GM23338 (cell line): Measurements from ENCODE around the gene NT5M. TPM values are rescaled to one million over a fixed set of nuclear protein-coding genes. Genes with fewer than 3 reads are reported as not detected.

Experiments
- ATAC-seq: fragments of 200-7000 bp; cut with Tn5 transposase; 3 replicates; pipeline ENCODE4 v1.9.1; 2020
- DNase-seq: peaks from one replicate; pipeline ENCODE4 v3.0.0-alpha.2; 2015; ENCODE audit warnings: low spot score
- H2AFZ ChIP-seq: fragments of 200-600 bp; sonication (generic); 2 replicates; pipeline ENCODE4 v1.8.0; 2016; ENCODE audit warnings: antibody characterized with exemption, mild to moderate bottlenecking, moderate library complexity
- H3F3A ChIP-seq: fragments of 200-600 bp; sonication (generic); replicated peaks from 2 replicates; pipeline ENCODE4 v1.8.0; 2017; ENCODE audit warnings: antibody characterized with exemption, mixed run types, low read depth
- H3K27ac ChIP-seq: fragments of 200-600 bp; sonication (generic); 2 replicates; pipeline ENCODE4 v1.6.1; 2016; ENCODE audit warnings: low read depth
- H3K27me3 ChIP-seq: fragments of 200-600 bp; sonication (generic); 2 replicates; pipeline ENCODE4 v1.8.0; 2016; ENCODE audit warnings: mild to moderate bottlenecking, mixed run types, moderate library complexity; ENCODE audit not compliant: insufficient read depth
- H3K36me3 ChIP-seq: fragments of 200-600 bp; sonication (generic); 2 replicates; pipeline ENCODE4 v1.8.0; 2016; ENCODE audit warnings: mild to moderate bottlenecking; ENCODE audit not compliant: insufficient read depth
- H3K4me1 ChIP-seq: fragments of 200-600 bp; sonication (generic); 2 replicates; pipeline ENCODE4 v1.8.0; 2016; ENCODE audit warnings: mild to moderate bottlenecking, moderate library complexity; ENCODE audit not compliant: insufficient read depth
- H3K4me2 ChIP-seq: fragments of 200-600 bp; sonication (generic); 2 replicates; pipeline ENCODE4 v1.7.1; 2017; ENCODE audit warnings: mixed run types
- H3K4me3 ChIP-seq: fragments of 200-600 bp; sonication (generic); 2 replicates; pipeline ENCODE4 v1.6.1; 2016; ENCODE audit warnings: mixed run types
- H3K79me2 ChIP-seq: fragments of 200-600 bp; sonication (generic); replicated peaks from 2 replicates; pipeline ENCODE4 v1.8.0; 2017; ENCODE audit warnings: mild to moderate bottlenecking; ENCODE audit not compliant: insufficient read depth
- H3K9me2 ChIP-seq: fragments of 200-600 bp; sonication (generic); 2 replicates; pipeline ENCODE4 v1.8.0; 2017; ENCODE audit not compliant: insufficient read depth
- H4K20me1 ChIP-seq: fragments of 200-600 bp; sonication (generic); replicated peaks from 2 replicates; pipeline ENCODE4 v1.8.0; 2017; ENCODE audit warnings: mild to moderate bottlenecking; ENCODE audit not compliant: insufficient read depth
- H3K27ac Mint-ChIP-seq: 2 replicates; pipeline ENCODE4 v1.8.0; 2020; ENCODE audit warnings: inconsistent platforms, mild to moderate bottlenecking, moderate library complexity, mixed read lengths
- H3K27me3 Mint-ChIP-seq: 3 replicates; pipeline ENCODE4 v1.8.0; 2022; ENCODE audit warnings: low read depth, mild to moderate bottlenecking, moderate library complexity, mixed read lengths, inconsistent platforms; ENCODE audit not compliant: insufficient read depth, poor library complexity
- H3K36me3 Mint-ChIP-seq: 3 replicates; pipeline ENCODE4 v1.8.0; 2021; ENCODE audit warnings: low read depth, mild to moderate bottlenecking, inconsistent platforms, moderate library complexity, mixed read lengths
- H3K4me1 Mint-ChIP-seq: 3 replicates; pipeline ENCODE4 v1.8.0; 2020; ENCODE audit warnings: mild to moderate bottlenecking, inconsistent platforms, mixed read lengths
- H3K4me3 Mint-ChIP-seq: 3 replicates; pipeline ENCODE4 v1.8.0; 2021; ENCODE audit warnings: moderate library complexity, mild to moderate bottlenecking, inconsistent platforms, mixed read lengths
- H3K9me3 Mint-ChIP-seq: 3 replicates; pipeline ENCODE4 v1.8.0; 2020; ENCODE audit warnings: moderate library complexity, mild to moderate bottlenecking, inconsistent platforms, mixed read lengths
- EZH2 ChIP-seq: fragments of 200-600 bp; sonication (generic); IDR thresholded peaks from one replicate; pipeline ENCODE4 v1.8.0; 2017; ENCODE audit warnings: antibody characterized with exemption, mild to moderate bottlenecking, low read depth; ENCODE audit not compliant: unreplicated experiment
- EZH2phosphoT487 ChIP-seq: fragments of 200-600 bp; sonication (generic); IDR thresholded peaks from one replicate; pipeline ENCODE4 v1.8.1; 2018; ENCODE audit warnings: antibody characterized with exemption; ENCODE audit not compliant: unreplicated experiment
- JUNB ChIP-seq: IDR thresholded peaks from one replicate; pipeline ENCODE4 v1.6.1; 2016; ENCODE audit warnings: antibody characterized with exemption; ENCODE audit not compliant: unreplicated experiment
- NANOG ChIP-seq: IDR thresholded peaks from 2 replicates; pipeline ENCODE4 v1.6.1; 2016; ENCODE audit warnings: antibody characterized with exemption, borderline replicate concordance
- POLR2AphosphoS5 ChIP-seq: IDR thresholded peaks from 2 replicates; pipeline ENCODE4 v1.6.1; 2016; ENCODE audit warnings: antibody characterized with exemption, low read depth
- STAT1 ChIP-seq: IDR thresholded peaks from one replicate; pipeline ENCODE4 v1.6.1; 2016; ENCODE audit warnings: antibody characterized with exemption; ENCODE audit not compliant: unreplicated experiment
- ZNF114 ChIP-seq: fragments of 250-450 bp; sonication (Bioruptor Pico); IDR thresholded peaks from 2 replicates; pipeline ENCODE4 v1.5.0; 2020; ENCODE audit warnings: mild to moderate bottlenecking, moderate library complexity
- polyA plus RNA-seq: library from polyadenylated mRNA; unstranded; fragments of >200 nt; fragmentation: Nextera tagmentation; extraction: Ambion mirVana; gene quantifications from 2 replicates; pipeline ENCODE4 v1.2.1, GENCODE V29; 2016
- total RNA-seq: library from RNA; depleted of rRNA; stranded (reverse); fragments of >200 nt; shearing (Covaris generic); gene quantifications from 2 replicates; pipeline ENCODE4 v1.2.3, GENCODE V29; 2014
- TF ChIP-seq, protein P1 (sequence below), 2 experiments: fragments of 200-600 bp in 1 of 2; sonication (generic) in 1 of 2; conservative IDR thresholded peaks; 2 replicates each; pipeline versions ENCODE4 v1.5.1 to v1.6.1; 2016 to 2017; ENCODE audit warnings: antibody characterized with exemption in 2 of 2, low read depth in 2 of 2, mild to moderate bottlenecking in 2 of 2, moderate library complexity in 1 of 2
- TF ChIP-seq, protein P2 (sequence below): IDR thresholded peaks from 2 replicates; pipeline ENCODE4 v1.6.1; 2016; ENCODE audit warnings: antibody characterized with exemption
- TF ChIP-seq, protein P3 (sequence below): IDR thresholded peaks from one replicate; pipeline ENCODE4 v1.6.1; 2018; ENCODE audit warnings: antibody characterized with exemption; ENCODE audit not compliant: unreplicated experiment

The NT5M gene
- total and polyA plus RNA-seq, 2 experiments from 2014 or later = 6.0 to 10.6 TPM

DNA sequence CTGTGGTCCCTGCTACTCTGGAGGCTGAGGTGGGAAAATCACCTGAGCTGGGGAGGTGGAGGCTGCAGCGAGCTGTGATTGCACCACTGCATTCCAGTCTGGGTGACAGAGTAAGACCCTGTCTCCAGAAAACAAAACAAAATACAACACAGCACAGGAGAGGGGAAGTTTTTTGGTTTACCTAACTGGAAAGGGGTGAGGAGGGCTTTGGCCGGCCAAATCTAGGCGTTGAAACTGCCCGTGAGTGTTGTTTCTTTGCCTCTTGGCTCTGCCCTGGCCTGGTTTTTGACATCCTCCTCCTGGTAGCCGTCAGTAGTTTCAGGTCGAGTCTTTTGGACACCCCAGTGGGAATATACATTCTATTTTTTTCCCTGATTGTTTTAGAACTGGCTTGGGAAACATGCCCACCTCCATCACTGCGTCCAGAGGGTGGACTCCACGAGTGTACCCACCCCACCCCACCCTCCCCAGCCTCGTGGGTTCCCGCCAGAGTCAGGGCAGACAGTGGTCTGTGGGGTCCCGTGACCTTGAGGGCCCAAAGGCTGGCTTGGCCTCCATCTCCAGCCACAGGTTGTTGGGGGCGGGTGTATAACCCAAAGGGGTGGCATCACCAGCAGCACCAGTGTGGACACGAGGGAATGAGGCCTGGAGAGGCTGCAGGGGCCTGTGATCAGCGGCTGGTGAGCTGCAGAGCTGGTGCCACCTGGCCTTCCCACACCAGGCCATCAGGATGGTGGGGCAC is 42.7 kb downstream of the NT5M start (continued):
- TF ChIP-seq ZNF114 (CRISPR knock-in tag) (no peak), JUNB (no peak), POLR2AphosphoS5 (no peak), NANOG (no peak), EZH2phosphoT487 (no peak)
- TF ChIP-seq, protein P1, sequence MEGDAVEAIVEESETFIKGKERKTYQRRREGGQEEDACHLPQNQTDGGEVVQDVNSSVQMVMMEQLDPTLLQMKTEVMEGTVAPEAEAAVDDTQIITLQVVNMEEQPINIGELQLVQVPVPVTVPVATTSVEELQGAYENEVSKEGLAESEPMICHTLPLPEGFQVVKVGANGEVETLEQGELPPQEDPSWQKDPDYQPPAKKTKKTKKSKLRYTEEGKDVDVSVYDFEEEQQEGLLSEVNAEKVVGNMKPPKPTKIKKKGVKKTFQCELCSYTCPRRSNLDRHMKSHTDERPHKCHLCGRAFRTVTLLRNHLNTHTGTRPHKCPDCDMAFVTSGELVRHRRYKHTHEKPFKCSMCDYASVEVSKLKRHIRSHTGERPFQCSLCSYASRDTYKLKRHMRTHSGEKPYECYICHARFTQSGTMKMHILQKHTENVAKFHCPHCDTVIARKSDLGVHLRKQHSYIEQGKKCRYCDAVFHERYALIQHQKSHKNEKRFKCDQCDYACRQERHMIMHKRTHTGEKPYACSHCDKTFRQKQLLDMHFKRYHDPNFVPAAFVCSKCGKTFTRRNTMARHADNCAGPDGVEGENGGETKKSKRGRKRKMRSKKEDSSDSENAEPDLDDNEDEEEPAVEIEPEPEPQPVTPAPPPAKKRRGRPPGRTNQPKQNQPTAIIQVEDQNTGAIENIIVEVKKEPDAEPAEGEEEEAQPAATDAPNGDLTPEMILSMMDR (conservative IDR thresholded peaks at IDR 0.05; ENCODE audit: low read depth in 2 of 2) = no peak
- TF ChIP-seq, protein P2, sequence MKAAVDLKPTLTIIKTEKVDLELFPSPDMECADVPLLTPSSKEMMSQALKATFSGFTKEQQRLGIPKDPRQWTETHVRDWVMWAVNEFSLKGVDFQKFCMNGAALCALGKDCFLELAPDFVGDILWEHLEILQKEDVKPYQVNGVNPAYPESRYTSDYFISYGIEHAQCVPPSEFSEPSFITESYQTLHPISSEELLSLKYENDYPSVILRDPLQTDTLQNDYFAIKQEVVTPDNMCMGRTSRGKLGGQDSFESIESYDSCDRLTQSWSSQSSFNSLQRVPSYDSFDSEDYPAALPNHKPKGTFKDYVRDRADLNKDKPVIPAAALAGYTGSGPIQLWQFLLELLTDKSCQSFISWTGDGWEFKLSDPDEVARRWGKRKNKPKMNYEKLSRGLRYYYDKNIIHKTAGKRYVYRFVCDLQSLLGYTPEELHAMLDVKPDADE = no peak

DNA sequence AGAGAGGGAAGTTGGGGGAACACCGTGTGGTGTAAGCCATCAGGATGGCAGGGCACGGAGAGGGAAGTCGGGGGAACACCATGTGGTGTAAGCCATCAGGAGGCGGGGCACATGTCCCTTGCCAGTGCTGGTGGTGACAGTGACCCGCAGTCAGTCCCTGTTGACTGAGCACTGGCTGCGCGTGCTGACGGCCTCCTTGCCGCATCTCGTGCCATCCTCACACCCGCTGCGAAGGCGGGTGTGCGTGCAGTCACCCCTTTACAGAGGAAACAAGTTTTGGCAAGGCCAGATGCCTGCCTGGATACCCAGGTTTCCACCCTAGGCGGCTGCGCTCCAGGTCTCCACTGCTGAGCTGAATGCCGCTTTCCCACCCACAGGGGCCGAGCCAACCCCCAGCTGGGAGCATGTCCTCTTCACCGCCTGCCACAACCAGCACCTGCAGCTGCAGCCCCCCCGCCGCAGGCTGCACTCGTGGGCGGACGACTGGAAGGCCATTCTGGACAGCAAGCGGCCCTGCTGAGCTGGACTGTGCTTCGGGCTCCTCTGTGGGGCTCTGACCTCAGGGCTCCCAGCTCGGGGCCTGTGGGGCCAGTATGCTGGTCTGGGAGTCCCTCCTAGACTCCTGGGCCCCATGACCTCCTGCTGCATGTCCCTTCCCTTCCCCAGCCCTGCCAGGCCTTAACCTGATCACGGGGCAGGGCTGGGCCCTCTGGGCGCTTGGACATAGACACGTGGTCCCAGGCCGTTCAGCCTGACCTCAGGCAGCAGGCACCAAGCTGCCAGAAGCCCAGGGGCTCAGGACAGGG is 43.5 kb downstream of the NT5M start:
- H3K27ac ChIP-seq = no peak overlapping the region
- H3F3A ChIP-seq = no peaks in the 10 kb centered on the region
- Mint-ChIP-seq H3K36me3 (no peaks in the 10 kb centered on the region; the same call in 2 of the 3 replicates), H3K27me3 (peaks cover 8% of the 10 kb centered on the region), H3K9me3 (no peaks in the 10 kb centered on the region), H3K4me3 (no peak overlapping the region), H3K4me1 (peaks cover 4% of the 10 kb centered on the region), H3K27ac (no peak overlapping the region)
- H3K36me3 ChIP-seq = no peaks in the 10 kb centered on the region
- no peaks in the 10 kb centered on the region for H3K79me2 ChIP-seq
- H2AFZ ChIP-seq = no peak overlapping the region
- ATAC-seq = no peak
- no peaks in the 10 kb centered on the region for H3K27me3 ChIP-seq
- H3K9me2 ChIP-seq = no peaks in the 10 kb centered on the region
- no peak overlapping the region for H3K4me3 ChIP-seq
- H3K4me2 ChIP-seq = no peak overlapping the region
- DNase-seq = no peak
- no peaks in the 10 kb centered on the region for H4K20me1 ChIP-seq
- H3K4me1 ChIP-seq = 0 out of 2 replicates have a peak, but pooled peaks cover 5% of the 10 kb centered on the region
- no peak for TF ChIP-seq STAT1
- no peak for TF ChIP-seq NANOG
- TF ChIP-seq POLR2AphosphoS5 = no peak
- TF ChIP-seq EZH2 = no peak
- TF ChIP-seq, protein P3, sequence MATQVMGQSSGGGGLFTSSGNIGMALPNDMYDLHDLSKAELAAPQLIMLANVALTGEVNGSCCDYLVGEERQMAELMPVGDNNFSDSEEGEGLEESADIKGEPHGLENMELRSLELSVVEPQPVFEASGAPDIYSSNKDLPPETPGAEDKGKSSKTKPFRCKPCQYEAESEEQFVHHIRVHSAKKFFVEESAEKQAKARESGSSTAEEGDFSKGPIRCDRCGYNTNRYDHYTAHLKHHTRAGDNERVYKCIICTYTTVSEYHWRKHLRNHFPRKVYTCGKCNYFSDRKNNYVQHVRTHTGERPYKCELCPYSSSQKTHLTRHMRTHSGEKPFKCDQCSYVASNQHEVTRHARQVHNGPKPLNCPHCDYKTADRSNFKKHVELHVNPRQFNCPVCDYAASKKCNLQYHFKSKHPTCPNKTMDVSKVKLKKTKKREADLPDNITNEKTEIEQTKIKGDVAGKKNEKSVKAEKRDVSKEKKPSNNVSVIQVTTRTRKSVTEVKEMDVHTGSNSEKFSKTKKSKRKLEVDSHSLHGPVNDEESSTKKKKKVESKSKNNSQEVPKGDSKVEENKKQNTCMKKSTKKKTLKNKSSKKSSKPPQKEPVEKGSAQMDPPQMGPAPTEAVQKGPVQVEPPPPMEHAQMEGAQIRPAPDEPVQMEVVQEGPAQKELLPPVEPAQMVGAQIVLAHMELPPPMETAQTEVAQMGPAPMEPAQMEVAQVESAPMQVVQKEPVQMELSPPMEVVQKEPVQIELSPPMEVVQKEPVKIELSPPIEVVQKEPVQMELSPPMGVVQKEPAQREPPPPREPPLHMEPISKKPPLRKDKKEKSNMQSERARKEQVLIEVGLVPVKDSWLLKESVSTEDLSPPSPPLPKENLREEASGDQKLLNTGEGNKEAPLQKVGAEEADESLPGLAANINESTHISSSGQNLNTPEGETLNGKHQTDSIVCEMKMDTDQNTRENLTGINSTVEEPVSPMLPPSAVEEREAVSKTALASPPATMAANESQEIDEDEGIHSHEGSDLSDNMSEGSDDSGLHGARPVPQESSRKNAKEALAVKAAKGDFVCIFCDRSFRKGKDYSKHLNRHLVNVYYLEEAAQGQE = no peak
- TF ChIP-seq, protein P1 (conservative IDR thresholded peaks at IDR 0.05; ENCODE audit: low read depth in 2 of 2) = no peak
- no peak for TF ChIP-seq EZH2phosphoT487
